GM23338 (cell line): Measurements from ENCODE around the gene FGFBP1. TPM values are rescaled to one million over a fixed set of nuclear protein-coding genes. Genes with fewer than 3 reads are reported as not detected.

Experiments
- ATAC-seq: fragments of 200-7000 bp; cut with Tn5 transposase; 3 replicates; pipeline ENCODE4 v1.9.1; 2020
- DNase-seq: peaks from one replicate; pipeline ENCODE4 v3.0.0-alpha.2; 2015; ENCODE audit warnings: low spot score
- H2AFZ ChIP-seq: fragments of 200-600 bp; sonication (generic); 2 replicates; pipeline ENCODE4 v1.8.0; 2016; ENCODE audit warnings: antibody characterized with exemption, mild to moderate bottlenecking, moderate library complexity
- H3F3A ChIP-seq: fragments of 200-600 bp; sonication (generic); replicated peaks from 2 replicates; pipeline ENCODE4 v1.8.0; 2017; ENCODE audit warnings: antibody characterized with exemption, mixed run types, low read depth
- H3K27ac ChIP-seq: fragments of 200-600 bp; sonication (generic); 2 replicates; pipeline ENCODE4 v1.6.1; 2016; ENCODE audit warnings: low read depth
- H3K27me3 ChIP-seq: fragments of 200-600 bp; sonication (generic); 2 replicates; pipeline ENCODE4 v1.8.0; 2016; ENCODE audit warnings: mild to moderate bottlenecking, mixed run types, moderate library complexity; ENCODE audit not compliant: insufficient read depth
- H3K36me3 ChIP-seq: fragments of 200-600 bp; sonication (generic); 2 replicates; pipeline ENCODE4 v1.8.0; 2016; ENCODE audit warnings: mild to moderate bottlenecking; ENCODE audit not compliant: insufficient read depth
- H3K4me1 ChIP-seq: fragments of 200-600 bp; sonication (generic); 2 replicates; pipeline ENCODE4 v1.8.0; 2016; ENCODE audit warnings: mild to moderate bottlenecking, moderate library complexity; ENCODE audit not compliant: insufficient read depth
- H3K4me2 ChIP-seq: fragments of 200-600 bp; sonication (generic); 2 replicates; pipeline ENCODE4 v1.7.1; 2017; ENCODE audit warnings: mixed run types
- H3K4me3 ChIP-seq: fragments of 200-600 bp; sonication (generic); 2 replicates; pipeline ENCODE4 v1.6.1; 2016; ENCODE audit warnings: mixed run types
- H3K79me2 ChIP-seq: fragments of 200-600 bp; sonication (generic); replicated peaks from 2 replicates; pipeline ENCODE4 v1.8.0; 2017; ENCODE audit warnings: mild to moderate bottlenecking; ENCODE audit not compliant: insufficient read depth
- H3K9me2 ChIP-seq: fragments of 200-600 bp; sonication (generic); 2 replicates; pipeline ENCODE4 v1.8.0; 2017; ENCODE audit not compliant: insufficient read depth
- H4K20me1 ChIP-seq: fragments of 200-600 bp; sonication (generic); replicated peaks from 2 replicates; pipeline ENCODE4 v1.8.0; 2017; ENCODE audit warnings: mild to moderate bottlenecking; ENCODE audit not compliant: insufficient read depth
- H3K27ac Mint-ChIP-seq: 2 replicates; pipeline ENCODE4 v1.8.0; 2020; ENCODE audit warnings: inconsistent platforms, mild to moderate bottlenecking, moderate library complexity, mixed read lengths
- H3K27me3 Mint-ChIP-seq: 3 replicates; pipeline ENCODE4 v1.8.0; 2022; ENCODE audit warnings: low read depth, mild to moderate bottlenecking, moderate library complexity, mixed read lengths, inconsistent platforms; ENCODE audit not compliant: insufficient read depth, poor library complexity
- H3K36me3 Mint-ChIP-seq: 3 replicates; pipeline ENCODE4 v1.8.0; 2021; ENCODE audit warnings: low read depth, mild to moderate bottlenecking, inconsistent platforms, moderate library complexity, mixed read lengths
- H3K4me1 Mint-ChIP-seq: 3 replicates; pipeline ENCODE4 v1.8.0; 2020; ENCODE audit warnings: mild to moderate bottlenecking, inconsistent platforms, mixed read lengths
- H3K4me3 Mint-ChIP-seq: 3 replicates; pipeline ENCODE4 v1.8.0; 2021; ENCODE audit warnings: moderate library complexity, mild to moderate bottlenecking, inconsistent platforms, mixed read lengths
- H3K9me3 Mint-ChIP-seq: 3 replicates; pipeline ENCODE4 v1.8.0; 2020; ENCODE audit warnings: moderate library complexity, mild to moderate bottlenecking, inconsistent platforms, mixed read lengths
- CREB1 ChIP-seq: fragments of 250-450 bp; sonication (Bioruptor Pico); IDR thresholded peaks from 2 replicates; pipeline ENCODE4 v1.5.0; 2020; ENCODE audit warnings: low read depth, mild to moderate bottlenecking, moderate library complexity
- CTCF ChIP-seq, 2 experiments: fragments of 200-600 bp in 1 of 2; sonication (generic) in 1 of 2; conservative IDR thresholded peaks; 2 replicates each; pipeline versions ENCODE4 v1.5.1 to v1.6.1; 2016 to 2017; ENCODE audit warnings: antibody characterized with exemption in 2 of 2, low read depth in 2 of 2, mild to moderate bottlenecking in 2 of 2, moderate library complexity in 1 of 2
- ETS1 ChIP-seq: IDR thresholded peaks from 2 replicates; pipeline ENCODE4 v1.6.1; 2016; ENCODE audit warnings: antibody characterized with exemption
- EZH2 ChIP-seq: fragments of 200-600 bp; sonication (generic); IDR thresholded peaks from one replicate; pipeline ENCODE4 v1.8.0; 2017; ENCODE audit warnings: antibody characterized with exemption, mild to moderate bottlenecking, low read depth; ENCODE audit not compliant: unreplicated experiment
- EZH2phosphoT487 ChIP-seq: fragments of 200-600 bp; sonication (generic); IDR thresholded peaks from one replicate; pipeline ENCODE4 v1.8.1; 2018; ENCODE audit warnings: antibody characterized with exemption; ENCODE audit not compliant: unreplicated experiment
- JUNB ChIP-seq: IDR thresholded peaks from one replicate; pipeline ENCODE4 v1.6.1; 2016; ENCODE audit warnings: antibody characterized with exemption; ENCODE audit not compliant: unreplicated experiment
- NANOG ChIP-seq: IDR thresholded peaks from 2 replicates; pipeline ENCODE4 v1.6.1; 2016; ENCODE audit warnings: antibody characterized with exemption, borderline replicate concordance
- POLR2AphosphoS5 ChIP-seq: IDR thresholded peaks from 2 replicates; pipeline ENCODE4 v1.6.1; 2016; ENCODE audit warnings: antibody characterized with exemption, low read depth
- REST ChIP-seq: IDR thresholded peaks from one replicate; pipeline ENCODE4 v1.6.1; 2018; ENCODE audit warnings: antibody characterized with exemption; ENCODE audit not compliant: unreplicated experiment
- STAT1 ChIP-seq: IDR thresholded peaks from one replicate; pipeline ENCODE4 v1.6.1; 2016; ENCODE audit warnings: antibody characterized with exemption; ENCODE audit not compliant: unreplicated experiment
- ZNF114 ChIP-seq: fragments of 250-450 bp; sonication (Bioruptor Pico); IDR thresholded peaks from 2 replicates; pipeline ENCODE4 v1.5.0; 2020; ENCODE audit warnings: mild to moderate bottlenecking, moderate library complexity
- ZNF331 ChIP-seq: fragments of 250-450 bp; sonication (Bioruptor Pico); IDR thresholded peaks from 2 replicates; pipeline ENCODE4 v1.5.0; 2020; ENCODE audit warnings: low read depth, mild to moderate bottlenecking, moderate library complexity
- ZNF462 ChIP-seq: fragments of 250-450 bp; sonication (Bioruptor Pico); IDR thresholded peaks from 2 replicates; pipeline ENCODE4 v1.5.0; 2020; ENCODE audit warnings: mild to moderate bottlenecking, moderate library complexity
- polyA plus RNA-seq: library from polyadenylated mRNA; unstranded; fragments of >200 nt; fragmentation: Nextera tagmentation; extraction: Ambion mirVana; gene quantifications from 2 replicates; pipeline ENCODE4 v1.2.1, GENCODE V29; 2016
- total RNA-seq: library from RNA; depleted of rRNA; stranded (reverse); fragments of >200 nt; shearing (Covaris generic); gene quantifications from 2 replicates; pipeline ENCODE4 v1.2.3, GENCODE V29; 2014

Gene FGFBP1
- total and polyA plus RNA-seq, 2 experiments from 2014 or later = 0.15 TPM; not detected in 1

- H2AFZ ChIP-seq = no peak overlapping the region
- peaks cover 29% of the 10 kb centered on the region for H3K9me2 ChIP-seq
- no peaks in the 10 kb centered on the region for H4K20me1 ChIP-seq
- H3K27me3 Mint-ChIP-seq = peaks cover 4% of the 10 kb centered on the region
- H3K36me3 ChIP-seq = peaks cover 5% of the 10 kb centered on the region; the same call in 1 of the 2 replicates
- H3K36me3 Mint-ChIP-seq = no peaks in the 10 kb centered on the region
- no peaks in the 10 kb centered on the region for H3K4me1 Mint-ChIP-seq
- no peak overlapping the region for H3K27ac Mint-ChIP-seq
- H3F3A ChIP-seq = 0 out of 2 replicates have a peak, but pooled peaks cover 3% of the 10 kb centered on the region
- H3K4me2 ChIP-seq = no peak overlapping the region
- H3K79me2 ChIP-seq = no peaks in the 10 kb centered on the region
- peaks cover 6% of the 10 kb centered on the region for H3K4me1 ChIP-seq
- no peak overlapping the region for H3K4me3 Mint-ChIP-seq
- H3K4me3 ChIP-seq = no peak overlapping the region
- peaks cover 13% of the 10 kb centered on the region; the same call in 2 of the 3 replicates for H3K9me3 Mint-ChIP-seq
- no peak for DNase-seq
- TF ChIP-seq CREB1 (CRISPR knock-in tag) (no peak), ZNF114 (no peak), EZH2 (no peak), EZH2phosphoT487 (no peak), STAT1 (no peak), NANOG (no peak), CTCF (conservative IDR thresholded peaks at IDR 0.05; ENCODE audit: low read depth in 2 of 2) (no peak), POLR2AphosphoS5 (no peak), ZNF331 (CRISPR knock-in tag) (no peak), ETS1 (no peak), JUNB (no peak), ZNF462 (CRISPR knock-in tag) (no peak), REST (no peak)
- no peaks in the 10 kb centered on the region for H3K27me3 ChIP-seq
- H3K27ac ChIP-seq = no peak overlapping the region
- ATAC-seq = no peak
These were observed 36.5 kb downstream of the FGFBP1 start for GRCh38 chr4:15901998-15902397.
